GM18520 (cell line): Measurements from ENCODE around the gene RRBP1.
"Not testable (repeated sequence)": the region's sequence is repeated elsewhere in the genome, so short reads cannot be mapped to it uniquely, and the experiment has no call there.

Experiments used
- ATAC-seq: cut with Tn5 transposase; IDR thresholded peaks from one replicate; pipeline ENCODE4 v1.9.1; 2021; ENCODE audit not compliant: unreplicated experiment

RRBP1 gene

DNA sequence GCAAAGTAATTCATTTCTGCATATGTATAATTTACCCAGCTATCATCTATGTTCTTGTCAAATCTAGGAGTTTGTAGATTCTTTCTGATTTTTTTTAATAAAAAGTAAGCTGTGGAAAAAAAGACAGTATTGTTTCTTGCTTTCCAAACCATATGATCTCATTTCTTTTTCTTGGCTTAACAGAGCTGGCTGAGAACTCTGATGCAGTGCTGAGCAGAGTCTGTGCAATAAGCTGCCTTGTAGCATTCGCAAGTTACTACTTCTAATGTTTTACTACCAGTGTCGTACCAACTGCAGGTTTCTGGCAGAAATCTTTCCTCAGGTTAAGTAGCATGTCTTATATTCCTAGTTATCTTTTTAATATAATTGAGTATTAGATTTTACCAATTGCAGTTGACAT, 15.6 kb downstream of the RRBP1 start:
- no peak for ATAC-seq

DNA sequence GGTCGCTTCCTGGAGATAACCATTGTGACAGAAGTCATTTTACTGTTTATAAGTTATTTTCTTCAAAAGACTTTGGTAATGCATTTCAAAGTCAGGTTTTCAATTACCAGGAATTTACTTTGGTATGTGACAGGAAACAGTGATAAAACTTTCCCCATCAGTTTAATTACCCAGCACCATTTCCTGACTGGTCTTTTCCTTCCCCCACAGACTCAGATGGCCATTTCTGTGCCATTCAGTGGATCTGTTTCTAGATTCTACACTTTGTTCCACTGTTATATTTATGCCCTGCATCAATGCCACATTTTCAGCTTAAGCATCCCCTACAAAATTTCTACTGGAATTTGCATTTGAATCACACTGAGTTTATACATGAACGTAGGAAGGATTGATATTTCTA, 16.3 kb downstream of the RRBP1 start:
- no peak for ATAC-seq

DNA sequence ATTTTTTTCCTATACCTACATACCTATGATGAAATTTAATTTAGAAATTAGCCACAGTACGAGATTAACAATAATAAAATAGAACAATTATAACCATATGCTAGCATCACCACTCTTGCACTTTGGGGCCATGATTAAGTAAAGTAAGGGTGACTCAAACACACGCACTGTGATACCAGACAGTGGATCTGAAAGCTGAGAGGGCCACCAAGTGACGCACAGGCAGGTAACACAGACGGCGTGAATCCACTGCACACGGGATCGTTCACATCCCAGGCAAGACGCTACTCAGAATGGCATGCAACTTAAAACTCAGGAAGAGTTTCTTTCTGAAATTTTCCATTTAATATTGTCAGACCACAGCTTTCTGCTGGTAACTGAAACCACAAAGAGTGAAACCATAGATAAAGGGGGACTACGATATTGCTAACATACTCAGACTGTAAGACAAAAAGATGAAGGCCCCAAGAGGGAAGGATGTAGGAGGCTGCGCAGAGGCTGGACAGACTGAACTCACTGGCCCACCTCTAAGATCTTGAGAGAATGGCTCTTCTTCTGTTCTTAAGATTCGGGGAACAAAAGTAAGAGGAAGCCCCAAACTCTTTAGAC, 17.9 kb downstream of the RRBP1 start:
- ATAC-seq = no peak

DNA sequence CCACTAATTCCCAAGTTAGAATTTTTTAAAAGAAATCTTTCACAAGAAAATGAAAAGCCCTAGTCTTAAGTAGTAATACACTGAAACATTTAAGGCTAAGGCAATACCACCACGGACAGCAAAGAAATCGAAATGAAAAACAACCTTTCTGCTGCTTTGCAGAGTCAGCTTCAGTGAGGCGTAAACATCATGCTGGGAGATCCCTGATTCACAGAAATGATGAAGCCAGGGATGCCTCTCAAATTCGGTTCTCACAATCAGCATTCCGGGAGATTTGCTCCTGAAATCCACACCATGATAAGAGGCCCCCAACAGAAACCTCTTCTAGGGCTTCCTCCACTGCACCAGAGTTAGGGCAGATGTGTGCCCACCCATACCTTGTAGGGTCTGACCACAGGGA, 18.6 kb downstream of the RRBP1 start:
- no peak for ATAC-seq

DNA sequence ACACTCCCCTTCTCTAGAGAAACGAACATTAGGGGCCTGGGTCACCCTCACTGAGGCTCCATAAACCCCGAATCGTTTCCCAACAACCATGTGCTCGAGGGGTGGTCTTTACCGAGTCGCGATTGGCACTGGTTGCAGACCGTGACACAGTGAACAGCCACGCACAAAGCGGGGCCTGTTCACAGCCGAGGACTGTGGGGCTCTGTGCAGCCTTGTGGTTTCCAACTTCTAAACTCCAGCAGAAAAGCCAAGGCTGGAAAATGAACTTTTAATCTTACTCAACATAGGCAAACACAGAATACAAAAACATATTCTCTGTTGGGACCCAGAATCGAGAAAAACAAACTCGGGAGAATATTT, 19.0 kb downstream of the RRBP1 start:
- no peak for ATAC-seq

DNA sequence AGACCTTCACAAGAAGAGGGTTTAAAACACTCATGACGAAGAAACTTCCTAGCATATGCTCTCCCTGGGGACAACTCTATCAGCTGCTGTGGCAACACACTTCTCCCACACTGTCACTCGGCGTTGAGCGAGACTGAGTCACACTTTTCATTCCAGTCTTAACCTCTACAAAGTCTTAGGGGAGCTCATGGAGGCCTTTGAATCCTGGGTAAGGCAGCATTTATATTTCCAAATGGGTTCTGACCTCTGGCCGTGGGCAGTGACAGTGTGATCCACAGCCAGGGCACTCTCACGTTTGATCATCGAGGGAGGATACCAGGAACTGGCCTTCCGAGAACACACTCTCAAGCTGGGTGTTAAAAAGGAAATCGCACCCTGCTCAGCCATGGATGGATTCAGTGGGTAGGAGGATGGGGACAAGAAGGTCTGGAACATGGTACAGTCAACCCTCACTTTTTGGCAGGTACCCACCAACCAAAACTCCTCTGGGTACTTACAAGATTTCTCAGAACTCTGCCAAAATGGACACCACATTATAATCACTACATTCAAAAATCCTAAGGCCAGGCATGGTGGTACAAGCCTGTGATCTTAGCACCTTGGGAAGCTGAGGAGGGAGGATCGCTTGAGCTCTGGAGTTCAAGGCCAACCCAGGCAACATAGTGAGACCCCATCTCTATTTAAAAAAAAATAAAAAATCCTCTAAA, 19.6 kb downstream of the RRBP1 start:
- ATAC-seq = peak; percentile 66

DNA sequence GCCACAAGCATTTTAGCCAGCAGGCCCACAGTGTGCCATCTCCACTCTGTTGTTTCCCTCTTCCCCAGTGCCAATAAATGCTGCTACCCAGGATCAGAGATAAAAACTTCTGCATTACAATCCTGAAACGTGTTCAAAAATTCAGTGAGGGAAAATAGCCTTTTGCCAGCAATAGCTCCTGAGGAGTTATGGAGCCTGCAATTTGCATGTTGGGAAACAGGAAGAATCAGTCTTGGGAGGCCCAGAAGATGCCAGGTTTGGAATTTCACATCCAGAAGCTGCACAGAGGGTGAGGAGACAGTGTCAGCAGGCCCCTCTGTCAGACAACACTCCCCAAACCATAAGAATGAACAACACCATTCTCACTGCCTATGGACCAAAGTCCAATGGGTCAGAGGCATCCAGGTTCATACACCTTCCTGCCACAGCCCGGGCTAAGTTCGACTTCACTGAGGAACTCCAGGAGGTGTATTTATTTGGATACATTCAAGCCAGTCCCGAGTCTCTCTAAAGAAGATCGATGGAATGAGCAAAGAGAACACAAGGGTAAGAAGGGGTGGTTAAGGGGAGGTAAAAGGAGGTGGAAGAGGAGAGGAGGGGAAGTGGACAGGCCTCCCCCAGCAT, 20.8 kb downstream of the RRBP1 start:
- no peak for ATAC-seq

DNA sequence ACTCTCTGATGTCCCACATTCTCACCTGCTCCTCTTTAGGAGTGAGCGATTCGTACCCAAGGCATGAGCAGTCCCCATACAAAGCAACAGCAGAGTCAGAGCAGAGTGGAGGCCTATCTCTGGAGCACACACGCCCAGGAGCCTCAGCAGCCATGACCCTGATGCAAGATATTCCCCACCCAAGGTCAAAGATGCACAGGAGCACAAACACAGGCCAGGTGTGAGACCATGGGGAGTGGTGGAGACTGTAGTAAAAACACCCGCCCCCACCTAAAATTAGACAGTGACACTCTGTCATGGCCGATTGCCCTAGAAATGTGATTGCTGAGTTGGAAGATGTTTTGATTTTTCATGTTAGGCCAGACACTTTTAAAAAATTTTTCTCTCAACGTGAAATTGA, 21.4 kb downstream of the RRBP1 start:
- ATAC-seq = no peak

DNA sequence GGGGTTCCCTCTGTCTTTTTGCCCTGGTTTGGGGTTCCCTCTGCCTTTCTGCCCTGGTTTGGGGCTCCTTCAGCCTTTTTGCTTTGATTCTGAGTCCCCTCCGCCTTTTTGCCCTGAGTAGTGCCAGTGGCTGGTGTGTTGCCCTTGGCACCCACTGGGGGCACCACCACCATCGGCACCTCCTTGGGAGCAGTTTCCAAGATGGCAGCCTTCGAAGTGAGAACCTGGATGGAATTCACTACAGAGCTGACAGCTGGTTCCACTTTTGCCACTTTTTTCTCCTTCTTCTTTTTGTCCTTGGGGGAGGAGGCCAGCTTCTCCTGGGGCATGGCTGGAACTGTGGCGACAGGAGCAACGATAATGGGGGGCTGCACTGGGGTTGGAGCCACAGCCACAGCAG, 22.2 kb downstream of the RRBP1 start:
- ATAC-seq = no peak

DNA sequence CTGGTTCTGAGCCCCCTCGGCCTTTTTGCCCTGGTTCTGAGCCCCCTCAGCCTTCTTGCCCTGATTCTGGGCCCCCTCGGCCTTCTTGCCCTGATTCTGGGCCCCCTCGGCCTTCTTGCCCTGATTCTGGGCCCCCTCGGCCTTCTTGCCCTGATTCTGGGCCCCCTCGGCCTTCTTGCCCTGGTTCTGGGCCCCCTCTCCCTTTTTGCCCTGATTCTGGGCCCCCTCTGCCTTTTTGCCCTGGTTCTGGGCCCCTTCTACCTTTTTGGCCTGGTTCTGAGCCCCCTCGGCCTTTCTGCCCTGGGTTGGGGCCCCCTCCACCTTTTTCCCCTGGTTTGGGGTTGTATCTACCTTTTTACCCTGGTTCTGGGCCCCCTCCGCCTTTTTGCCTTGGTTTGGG, 22.7 kb downstream of the RRBP1 start:
- ATAC-seq = not testable (repeated sequence)

DNA sequence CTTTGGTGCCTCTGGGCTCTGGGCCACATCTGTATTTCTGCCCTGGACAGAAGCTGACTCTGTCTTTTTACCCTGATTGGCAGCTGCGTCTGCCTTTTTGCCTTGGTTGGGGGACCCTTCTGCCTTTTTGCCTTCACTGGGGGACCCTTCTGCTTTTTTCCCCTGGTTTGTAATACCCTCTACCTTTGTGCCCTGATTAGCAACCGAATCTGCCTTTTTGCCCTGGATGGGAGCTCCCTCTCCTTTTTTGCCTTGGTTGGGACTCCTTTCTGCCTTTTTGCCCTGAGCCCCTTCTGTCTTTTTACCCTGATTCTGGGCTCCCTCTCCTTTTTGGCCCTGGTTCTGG, 23.4 kb downstream of the RRBP1 start:
- no peak for ATAC-seq

DNA sequence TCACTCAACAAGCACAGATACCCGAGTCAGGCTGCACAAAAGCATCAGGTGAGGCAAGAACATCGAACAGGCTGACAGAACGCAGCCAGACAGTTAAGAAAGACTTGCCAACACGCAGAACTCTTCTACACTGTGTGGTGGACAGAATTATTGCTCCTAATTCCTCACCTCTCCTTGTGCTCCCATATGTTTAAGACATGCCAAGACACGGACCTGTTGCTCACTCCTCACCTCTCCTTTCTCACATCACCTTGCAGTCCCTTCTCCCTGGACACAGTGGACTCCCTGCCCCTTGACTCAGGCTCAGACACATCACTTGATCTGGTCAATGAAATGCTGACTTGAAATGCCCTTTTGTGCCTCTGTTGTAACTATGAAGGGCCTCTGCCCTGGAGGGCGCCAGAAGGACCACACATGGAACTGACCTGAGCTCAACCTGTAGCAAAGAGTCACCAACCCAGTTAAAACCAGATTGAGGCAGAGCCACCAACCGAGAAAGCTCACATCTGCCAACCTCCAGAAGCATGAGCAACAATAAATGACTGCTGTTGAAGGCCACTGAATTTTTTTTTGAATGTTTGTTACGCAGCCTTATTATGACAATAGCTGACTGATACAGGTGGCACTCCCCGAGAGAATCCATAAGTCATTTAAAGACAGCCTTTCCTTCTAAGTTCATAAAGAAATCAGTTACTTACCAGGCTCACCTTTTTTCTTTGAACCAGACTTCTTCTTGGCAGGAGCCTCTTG, 24.0 kb downstream of the RRBP1 start:
- no peak for ATAC-seq

DNA sequence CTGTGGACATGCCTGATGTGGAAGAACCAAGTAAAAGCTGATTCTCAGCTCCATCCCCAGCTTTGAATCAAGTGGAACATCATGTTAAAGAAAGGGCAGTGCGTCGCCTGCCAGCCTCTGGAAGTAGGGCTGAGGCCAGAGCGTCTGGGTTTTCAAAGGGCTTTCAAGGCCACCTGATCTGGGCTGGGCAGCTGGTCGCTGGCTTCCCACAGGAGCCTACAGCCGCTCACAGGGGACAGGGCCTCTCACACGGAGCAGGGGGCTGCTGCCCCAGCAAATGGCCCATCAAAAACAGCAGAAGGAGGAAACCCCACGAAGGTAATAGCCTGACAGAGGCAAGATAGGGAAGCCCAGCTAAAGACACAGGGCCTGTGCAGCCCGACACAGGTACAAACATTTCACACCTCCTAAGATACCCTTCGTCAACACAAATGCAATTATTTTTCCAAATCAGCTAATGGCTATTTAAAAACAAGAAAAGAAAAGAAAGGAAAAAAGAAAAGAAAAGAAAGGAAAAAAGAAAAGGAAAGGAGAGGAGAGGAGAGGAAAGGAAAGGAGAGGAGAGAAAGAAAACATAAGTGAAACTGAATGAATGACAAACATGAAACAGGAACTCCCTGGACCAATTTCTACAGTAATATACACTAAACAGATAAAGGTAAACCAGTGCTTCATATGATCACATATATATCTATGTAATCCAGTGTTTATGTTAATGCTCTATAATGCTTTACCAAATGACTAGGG, 24.8 kb downstream of the RRBP1 start:
- no peak for ATAC-seq

DNA sequence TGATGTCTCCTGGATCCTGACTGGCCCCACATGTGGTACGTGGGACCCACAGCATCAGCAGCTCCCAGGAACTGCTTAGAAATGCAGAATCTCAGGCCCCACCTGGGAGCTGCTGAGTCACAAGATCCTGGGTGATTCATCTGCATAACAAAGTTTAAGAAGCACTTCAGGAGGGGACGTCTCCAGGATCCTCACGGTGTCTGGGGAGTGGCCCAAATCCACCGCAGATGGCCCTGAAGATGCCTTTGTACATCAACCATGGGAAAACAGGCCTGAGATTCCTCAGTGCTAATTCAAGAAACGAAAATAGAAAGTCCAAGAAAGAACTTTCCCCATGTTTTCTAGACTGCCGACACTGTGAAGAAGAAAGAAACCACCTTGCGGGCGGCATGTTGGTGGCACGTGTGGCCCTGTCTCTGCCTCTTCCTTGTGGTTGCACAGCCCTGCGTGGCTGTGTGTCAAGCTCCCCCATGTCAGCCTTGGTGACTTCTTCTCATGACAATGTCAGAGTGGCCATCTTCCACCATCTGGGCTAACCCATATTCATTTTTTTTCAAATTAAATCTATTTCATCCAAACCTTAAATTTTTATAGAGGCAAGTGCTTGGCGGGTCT, 26.1 kb downstream of the RRBP1 start:
- ATAC-seq = no peak

DNA sequence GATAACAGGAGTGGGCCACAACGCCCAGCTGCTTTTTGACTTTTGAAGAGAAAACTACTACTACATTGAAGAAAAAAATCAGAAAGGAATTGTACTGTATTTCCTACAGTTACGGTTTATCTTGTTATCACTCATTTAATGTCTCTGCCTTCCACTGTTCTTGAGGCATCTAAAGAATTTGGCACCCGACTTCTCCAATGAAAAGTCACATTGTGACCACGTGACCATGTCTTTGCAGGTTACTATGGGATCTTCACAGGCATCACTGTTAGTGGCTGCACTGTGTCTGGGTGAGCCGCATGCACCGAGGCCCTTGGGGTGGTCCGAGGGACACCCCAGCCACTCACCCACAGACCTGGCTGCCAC, 26.8 kb downstream of the RRBP1 start:
- no peak for ATAC-seq

DNA sequence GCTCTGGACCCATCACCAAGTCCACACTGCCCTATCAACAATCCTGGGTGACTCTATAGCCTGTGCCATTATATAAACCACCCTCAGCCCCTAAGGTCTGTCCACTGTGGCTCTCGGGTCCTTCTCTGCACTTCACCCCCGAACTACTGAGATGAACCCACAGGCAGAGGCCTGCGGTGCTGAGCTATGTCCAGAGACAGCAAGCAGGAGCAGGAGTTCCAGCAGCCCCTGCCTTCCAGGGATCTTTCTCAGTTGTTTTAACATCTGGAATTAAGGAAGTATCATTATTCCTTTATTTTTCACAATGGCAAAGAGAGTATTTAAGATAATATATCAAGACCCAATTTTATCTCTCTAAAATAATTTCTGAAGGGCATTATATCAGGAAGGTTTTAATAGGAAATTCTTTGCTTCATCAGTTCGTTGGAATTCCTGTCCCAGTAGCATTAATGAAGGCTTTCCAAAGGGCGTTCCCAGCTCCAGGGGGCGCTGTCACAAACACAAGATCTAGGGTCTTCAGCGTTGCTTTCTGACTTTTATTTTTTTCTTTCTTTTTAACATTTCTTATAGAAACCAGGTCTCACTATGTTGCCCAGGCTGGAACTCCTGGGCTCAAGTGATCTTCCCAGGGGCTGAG, 27.3 kb downstream of the RRBP1 start:
- ATAC-seq = no peak

DNA sequence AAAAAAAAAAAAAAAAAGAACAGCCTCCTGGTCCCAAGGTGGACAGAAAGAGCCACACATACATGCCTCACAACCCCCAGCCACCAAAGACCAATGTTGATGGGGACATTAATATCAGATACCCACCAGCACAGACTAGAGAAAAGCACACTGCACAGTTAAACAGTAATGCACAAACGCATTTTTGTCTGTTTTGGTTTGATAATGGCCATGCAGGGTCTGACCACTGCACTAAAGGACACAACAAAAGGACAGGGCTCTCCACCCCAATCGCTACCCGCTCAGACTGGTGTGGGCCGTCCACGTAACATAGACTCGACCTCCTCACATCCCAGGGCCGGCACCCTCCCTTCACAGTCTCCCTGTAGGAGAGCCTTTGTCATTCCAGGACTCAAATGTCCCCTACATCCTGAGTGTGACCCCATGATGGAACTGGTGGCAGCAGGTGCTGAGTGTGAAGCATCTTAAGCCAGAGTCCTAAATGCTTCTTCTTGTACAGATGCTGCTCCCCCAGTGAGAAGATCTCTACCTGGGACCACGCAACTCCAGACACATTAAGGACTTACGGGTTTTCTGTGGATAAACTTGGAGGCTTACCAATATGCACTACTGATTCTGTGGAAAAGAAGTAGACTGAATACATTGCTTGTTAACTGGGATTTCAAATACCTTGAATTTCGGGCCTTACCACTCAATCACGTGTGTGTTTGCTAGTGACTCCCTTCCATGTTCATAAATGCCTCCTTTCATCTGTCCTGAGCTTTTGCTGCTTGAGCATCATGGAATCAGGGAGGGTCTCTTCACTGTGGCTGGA, 28.0 kb downstream of the RRBP1 start:
- no peak for ATAC-seq

DNA sequence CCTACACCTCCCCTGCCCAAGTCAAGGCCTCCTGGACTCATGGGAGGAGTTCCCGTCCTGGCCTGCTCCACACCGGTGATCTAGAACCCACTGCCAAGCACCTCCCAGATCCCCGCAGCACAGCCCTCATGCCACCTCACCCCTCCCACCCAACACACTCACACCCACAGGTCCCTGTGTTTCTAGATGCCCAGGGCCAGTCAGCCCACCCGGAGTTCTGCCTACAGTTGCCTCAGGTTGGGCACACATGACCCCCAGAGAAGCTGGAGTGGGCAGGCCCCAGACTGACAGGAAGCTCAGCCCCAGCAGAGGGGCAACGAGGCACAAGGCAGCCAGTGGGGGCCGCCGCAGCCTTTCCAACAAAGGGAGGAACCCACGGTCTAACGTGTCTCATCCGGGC, 29.6 kb downstream of the RRBP1 start:
- ATAC-seq = no peak

DNA sequence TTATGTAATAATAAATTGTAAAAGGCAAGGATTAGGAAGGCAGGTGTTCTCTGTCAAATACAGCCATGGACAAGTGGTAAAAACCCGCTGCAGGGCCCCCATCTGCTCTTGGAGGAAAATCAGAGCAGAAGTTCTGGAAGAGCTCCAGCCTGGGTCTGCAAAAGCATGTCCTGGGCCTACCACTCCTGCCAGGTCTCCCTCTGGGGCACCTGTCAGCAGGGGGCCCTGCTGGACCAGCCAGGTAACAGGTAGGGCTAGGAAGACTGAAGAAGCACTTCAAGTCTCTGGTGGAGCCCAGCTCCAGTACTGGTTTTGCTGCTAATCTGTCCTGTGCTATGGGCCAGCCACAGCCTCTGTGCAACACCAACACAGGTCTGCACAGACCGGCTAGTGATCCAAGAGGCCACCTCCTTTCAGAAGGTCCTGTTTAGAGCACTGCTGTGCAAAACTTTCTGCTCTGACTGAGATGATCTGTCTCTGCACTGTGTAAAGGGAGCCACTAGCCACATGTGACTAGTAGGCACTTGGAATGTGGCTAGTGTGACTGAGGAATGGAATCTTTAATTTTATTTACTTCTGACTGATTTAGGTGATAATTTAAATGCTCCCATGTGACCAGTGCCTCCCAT, 30.2 kb downstream of the RRBP1 start:
- ATAC-seq = no peak
